GM18505 (cell line): ENCODE results near the gene ATF7.
A peak's percentile ranks its signal among the peaks of the same experiment; 100 is the strongest.
"Not testable (repeated sequence)": the region's sequence is repeated elsewhere in the genome, so short reads cannot be mapped to it uniquely, and the experiment has no call there.

Source experiments
- ATAC-seq: cut with Tn5 transposase; IDR thresholded peaks from one replicate; pipeline ENCODE4 v1.9.1; 2021; ENCODE audit not compliant: unreplicated experiment
- POLR2A ChIP-seq: IDR thresholded peaks from 4 replicates; pipeline ENCODE4 v1.6.1; 2011; ENCODE audit warnings: borderline replicate concordance; ENCODE audit not compliant: insufficient read depth, insufficient read length; ENCODE audit errors: extremely low read depth

ATF7 gene

DNA sequence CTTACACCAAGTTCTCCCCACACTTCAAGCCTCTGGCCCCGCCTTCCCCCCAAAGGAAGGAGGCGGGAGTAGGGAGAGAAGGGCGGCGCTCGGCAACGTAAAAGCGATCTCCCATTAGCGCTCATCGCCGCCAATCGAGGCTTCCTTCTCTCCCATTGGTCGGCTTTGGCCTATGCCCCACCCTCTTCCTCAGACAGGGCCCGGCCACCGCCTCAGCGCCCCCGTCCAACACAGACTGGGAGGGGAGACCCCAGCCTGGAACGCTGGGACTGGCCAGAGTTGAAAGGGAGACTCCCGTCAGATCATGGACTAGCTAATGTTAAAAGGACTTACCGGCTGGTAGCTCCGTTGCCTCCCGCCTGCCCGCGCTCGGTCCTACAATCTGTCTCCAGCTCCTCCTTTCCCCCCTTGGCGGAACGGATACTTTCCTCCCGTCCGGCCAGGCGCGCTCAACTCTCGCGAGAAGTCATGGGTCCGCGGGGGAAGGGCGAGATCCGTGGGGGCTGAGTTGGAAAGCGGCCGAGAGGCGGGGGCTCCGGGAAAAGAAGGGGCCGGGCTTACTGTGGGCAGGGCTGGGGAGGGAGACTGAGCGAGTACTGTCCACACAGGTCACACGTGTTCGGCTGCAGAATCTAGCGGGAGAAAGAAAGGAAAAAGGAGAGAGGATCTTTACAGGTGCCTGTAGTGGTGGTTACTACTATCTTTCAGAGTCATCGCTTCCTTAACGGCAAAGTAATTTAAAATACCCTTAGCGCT lies at the start of gene ATF7:
Gene ATF7, minus strand, starts transcription at position 437 of the 756 bp plus-strand sequence. CDS start 25,382 bp downstream, outside the sequence.
- TF ChIP-seq POLR2A: peak; percentile 68
- ATAC-seq: peak; percentile 96

DNA sequence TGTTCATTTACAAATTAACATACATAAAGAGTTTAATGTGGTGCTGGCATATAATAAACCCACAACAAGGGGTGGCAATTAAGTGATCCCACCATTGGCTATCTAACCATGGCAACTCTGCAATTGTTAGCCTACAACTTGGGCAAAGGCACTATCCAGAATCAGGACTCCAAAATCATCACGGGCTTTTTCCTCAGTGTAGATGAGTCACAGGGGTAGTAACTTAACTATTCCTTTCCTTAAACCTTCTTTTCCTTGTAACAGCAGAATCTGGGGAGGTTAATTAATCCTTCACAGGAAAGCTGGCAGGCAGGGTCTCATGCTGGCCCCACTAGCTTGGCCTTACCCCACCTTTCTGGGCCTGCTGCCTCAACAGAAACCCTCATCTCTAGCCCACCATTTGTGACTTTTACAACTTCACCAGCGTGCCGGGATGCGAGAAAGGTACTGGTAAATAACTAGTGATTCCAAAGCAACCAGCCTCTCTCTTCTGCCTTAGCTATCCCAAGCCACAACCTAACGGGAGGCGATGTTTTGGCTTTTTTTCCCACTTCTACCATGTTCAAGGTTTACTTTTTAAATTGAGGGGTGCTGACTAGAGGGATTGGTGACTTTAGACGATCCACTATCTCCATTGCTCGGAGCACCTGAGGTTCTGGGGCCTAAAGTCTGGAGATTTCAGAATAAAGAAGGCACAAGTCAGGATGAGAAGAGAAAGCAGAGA lies 49.0 kb upstream of the ATF7 start:
- no peak for TF ChIP-seq POLR2A
- no peak for ATAC-seq

DNA sequence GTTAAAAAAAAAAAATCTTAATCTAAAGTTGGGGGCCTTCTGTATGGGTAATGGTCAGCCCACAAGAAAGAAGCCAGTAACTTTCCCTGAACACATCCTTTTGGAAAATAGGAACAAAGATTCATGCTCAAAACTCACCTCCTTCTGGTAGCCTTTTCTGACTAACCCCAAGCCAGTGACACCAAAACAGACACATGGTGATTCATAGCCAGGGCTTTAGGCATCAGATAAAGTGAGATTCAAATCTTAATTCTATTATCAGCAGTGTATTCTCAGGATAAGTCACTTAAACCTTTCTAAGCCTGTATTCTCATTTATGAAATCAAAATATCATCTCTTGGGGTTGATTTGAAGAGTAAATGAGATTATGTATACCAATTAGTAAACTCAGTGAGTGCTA lies 44.8 kb upstream of the ATF7 start:
- ATAC-seq: no peak
- TF ChIP-seq POLR2A: no peak

DNA sequence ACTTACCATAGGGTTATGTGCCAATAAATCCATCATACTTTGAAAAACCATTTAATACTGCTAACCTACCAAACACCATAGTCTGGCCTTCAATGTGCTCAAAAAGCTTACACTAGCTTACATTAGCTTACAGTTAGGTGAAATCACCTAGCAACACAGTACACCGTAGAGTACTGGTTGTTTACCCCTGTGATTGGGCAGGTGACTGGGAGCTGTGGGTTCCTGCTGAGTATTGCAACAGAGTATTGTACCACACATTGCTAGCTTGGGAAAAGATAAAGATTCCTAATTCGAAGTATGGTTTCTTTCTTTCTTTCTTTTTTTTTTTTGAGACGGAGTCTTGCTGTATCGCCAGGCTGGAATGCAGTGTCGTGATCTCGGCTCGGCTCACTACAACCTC lies 44.1 kb upstream of the ATF7 start:
- TF ChIP-seq POLR2A: no peak
- ATAC-seq: no peak

DNA sequence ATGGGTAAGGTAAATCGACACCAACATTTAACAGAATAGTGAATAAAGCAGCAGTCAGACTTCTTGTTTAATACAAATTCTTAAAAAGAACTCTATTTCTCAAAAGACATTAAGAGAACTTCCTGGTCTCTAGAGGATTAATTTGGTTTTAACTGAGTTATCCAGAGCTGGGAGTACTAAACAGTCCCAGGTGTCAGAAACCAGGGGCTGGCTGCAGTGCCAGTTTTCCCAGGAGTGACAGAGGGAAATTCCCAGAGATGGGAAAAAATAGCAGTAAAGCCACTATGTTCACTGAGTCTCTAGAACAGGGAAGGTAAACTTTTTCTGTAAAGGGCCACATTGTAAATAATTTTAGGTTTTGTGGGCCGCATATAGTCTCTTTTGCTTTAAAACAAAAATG lies 40.9 kb upstream of the ATF7 start:
- no peak for ATAC-seq
- TF ChIP-seq POLR2A: no peak

DNA sequence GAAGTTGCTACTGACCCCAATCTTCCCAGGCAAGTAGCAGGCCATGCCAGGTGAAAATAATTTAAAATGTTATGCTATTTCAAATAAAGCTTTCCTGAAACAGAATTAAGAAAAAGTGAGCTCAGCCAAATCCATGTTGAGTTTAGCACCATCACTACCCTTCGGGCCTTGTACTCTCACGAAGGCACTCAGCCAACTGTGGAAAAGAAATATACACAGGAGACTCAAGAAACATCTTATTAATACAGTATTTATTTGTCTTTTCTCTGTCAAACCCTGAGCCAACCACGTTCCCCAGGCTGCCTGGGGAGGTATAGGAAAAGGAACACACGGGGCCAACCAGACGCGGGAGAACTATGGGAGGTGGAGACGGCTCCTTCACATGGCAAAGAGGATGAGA lies 38.8 kb upstream of the ATF7 start:
- no peak for TF ChIP-seq POLR2A
- no peak for ATAC-seq

DNA sequence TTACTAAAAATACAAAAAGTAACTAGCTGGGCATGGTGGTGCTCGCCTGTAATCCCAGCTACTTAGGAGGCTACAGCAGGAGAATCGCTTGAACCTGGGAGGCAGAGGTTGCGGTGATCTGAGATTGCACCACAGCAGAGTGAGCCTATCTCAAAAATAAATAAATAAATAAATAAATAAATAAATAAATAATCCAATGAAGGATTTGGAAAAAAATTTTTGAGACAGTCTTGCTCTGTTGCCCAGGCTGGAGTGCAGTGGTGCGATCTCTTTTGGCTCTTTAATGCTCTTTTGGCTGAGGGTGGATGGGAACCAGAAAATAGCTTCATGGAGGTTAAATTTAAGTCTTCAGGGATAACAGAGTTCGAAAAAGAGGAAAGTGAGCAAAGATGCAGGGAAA lies 38.0 kb upstream of the ATF7 start:
- no peak for TF ChIP-seq POLR2A
- ATAC-seq: no peak

DNA sequence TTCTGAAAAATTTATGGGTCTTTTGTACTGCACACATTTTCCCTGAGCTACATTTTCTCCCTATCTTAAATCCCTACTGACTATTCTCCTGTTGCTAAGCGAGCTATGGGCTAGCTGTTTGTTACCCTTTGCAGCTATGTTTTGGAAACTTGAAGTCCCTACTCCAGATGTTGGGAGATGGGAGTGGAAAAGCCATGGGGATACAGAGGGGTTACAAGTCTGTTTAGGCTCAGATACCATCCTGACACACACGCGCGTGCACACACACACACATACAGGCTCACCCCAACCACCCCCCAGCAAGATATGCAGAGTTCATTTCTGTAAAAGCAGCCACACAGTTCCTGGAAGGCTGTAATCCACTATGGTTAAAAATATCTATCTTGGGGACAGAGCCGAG lies 33.9 kb upstream of the ATF7 start:
- no peak for TF ChIP-seq POLR2A
- no peak for ATAC-seq

DNA sequence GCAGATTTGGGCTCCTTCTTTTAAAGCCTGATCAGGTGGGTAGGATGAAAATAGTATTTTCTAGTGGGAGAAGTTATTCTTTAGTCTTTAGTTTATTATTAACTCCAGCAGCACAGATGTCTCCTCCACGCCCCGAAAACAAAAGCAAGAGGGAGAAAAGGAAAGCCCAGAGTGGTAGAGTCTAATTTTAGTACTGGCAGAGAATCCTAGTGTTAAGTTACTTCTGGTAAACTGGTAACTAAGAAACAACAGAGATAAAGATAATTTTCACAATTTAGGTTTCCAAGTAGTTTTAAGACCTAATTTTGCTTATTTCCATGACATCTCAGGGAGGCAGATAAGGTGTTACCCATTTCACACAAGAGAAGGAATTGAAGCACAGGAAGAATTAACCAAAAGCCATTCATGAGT lies 33.4 kb upstream of the ATF7 start:
- ATAC-seq: no peak
- no peak for TF ChIP-seq POLR2A

DNA sequence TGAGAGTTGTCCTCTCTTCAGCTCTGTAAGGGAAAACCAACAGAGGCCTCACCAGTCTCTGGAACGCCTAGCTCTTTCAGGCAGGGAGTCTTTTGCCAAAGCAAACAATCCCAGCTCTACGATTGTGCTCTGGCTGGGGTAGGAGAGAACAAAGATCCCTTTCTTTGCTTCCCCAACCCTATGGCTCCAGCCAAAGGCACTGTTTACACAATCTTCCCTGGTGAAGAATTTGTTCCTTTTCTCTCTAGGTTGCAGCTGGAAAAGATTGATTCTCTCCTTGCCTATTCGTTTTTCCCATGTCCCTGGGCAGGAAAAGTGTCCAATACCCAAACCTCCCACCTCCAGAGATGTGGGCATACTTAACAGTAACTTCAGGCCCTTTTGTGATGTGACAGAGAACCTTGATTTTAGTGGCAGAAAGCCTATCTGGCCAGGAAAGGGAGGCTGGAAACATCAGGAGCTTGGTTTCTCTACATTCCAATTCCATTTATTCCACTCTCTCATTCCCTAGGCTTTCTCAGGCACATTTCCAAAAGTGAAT lies 32.9 kb upstream of the ATF7 start:
- no peak for TF ChIP-seq POLR2A

DNA sequence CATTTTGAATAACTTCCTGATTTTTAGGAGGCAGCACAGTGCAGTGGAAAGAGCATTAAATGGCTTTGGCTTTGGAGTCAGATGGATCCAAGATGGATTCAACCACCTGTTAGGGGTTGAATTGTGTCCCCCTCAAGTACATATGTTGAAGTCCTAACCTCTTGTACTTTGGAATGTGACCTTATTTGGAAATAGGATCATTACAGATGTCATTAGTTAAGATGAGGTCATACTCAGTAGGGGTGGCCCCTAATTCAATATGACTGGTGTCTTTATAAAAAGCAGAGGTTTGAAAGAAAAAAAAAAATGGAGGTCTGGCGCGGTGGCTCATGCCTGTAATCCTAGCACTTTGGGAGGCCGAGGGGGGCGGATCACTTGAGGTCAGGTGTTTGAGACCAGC lies 30.9 kb upstream of the ATF7 start:
- ATAC-seq: no peak
- TF ChIP-seq POLR2A: no peak

More for the DNA sequence above, 32.9 kb upstream of the ATF7 start:
- ATAC-seq: no peak

DNA sequence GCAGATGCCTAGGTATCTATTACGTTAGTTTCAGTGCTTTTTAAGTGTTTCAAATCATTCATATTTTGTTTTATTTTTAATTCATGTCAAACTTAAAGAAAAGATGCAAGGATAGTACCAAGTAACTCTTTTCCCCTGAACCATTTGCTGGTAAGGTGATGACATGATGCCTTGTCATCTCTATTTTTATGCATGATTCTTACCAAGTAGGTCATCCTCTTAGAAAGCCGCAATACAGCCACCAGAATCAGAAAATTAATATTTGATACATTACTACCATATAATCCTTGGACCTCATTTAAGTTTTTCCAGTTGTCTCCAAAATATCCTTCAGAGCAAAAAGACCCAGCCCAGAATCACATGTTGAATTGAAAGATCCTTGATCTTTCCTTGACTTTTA lies 27.4 kb upstream of the ATF7 start:
- ATAC-seq: no peak
- TF ChIP-seq POLR2A: no peak

DNA sequence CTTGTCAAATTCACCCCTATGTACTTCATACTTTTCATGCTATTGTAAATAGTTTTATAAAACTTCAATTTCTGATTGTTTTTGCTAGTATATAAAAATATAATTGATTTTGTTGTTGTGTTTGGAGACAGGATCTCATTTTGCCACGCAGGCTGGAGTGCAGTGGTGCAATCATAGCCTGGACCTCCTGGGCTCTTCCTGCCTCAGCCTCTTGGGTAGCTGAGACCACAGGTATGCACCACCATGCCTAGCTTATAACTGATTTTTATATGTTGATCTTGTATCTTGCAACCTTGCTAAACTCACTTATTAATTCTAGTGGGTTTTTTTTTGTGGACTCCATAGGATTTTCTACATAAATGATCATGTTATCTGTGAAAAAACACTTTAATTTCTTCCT lies 26.2 kb upstream of the ATF7 start:
- no peak for TF ChIP-seq POLR2A
- ATAC-seq: no peak

DNA sequence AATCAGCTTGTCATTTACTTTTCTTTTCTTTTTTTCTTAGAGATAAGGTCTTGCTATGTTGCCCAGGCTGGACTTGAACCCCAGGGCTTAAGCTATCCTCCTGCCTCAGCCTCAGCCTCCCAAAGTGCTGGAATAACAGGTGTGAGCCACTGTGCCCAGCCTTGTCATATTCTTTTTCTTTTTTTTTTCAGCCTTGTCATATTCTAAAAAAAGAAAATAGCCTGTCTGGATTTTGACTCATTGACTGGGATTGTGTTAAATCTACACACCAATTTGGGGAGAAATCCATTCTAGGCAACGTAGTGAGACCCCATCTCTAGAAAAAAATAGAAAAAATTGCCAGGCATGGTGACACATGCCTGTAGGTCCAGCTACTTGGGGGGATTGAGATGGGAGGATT lies 25.6 kb upstream of the ATF7 start:
- TF ChIP-seq POLR2A: no peak
- ATAC-seq: no peak

DNA sequence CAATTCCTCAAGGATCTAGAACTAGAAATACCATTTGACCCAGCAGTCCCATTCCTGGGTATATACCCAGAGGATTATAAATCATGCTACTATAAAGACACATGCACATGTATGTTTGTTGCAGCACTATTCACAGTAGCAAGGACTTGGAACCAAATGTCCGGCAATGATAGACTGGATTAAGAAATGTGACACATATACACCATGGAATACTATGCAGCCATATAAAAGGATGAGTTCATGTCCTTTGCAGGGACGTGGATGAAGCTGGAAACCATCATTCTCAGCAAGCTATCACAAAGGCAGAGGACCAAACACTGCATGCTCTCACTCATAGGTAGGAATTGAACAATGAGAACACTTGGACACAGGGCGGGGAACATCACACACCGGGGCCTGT lies 20.1 kb upstream of the ATF7 start:
- ATAC-seq: not testable (repeated sequence)
